Breast epithelium (tissue), 4 donors: ENCODE results near the gene AOAH. TPM values are rescaled to one million over a fixed set of nuclear protein-coding genes. Genes with fewer than 3 reads are reported as not detected.
"Not testable (repeated sequence)": the region's sequence is repeated elsewhere in the genome, so short reads cannot be mapped to it uniquely, and the experiment has no call there.

Experiments used
- DNase-seq, 2 donors: peaks; one replicate each; pipeline ENCODE4 v3.0.0-alpha.2; 2019; ENCODE audit warnings: low spot score in 2 of 2
- H3K27ac ChIP-seq, 2 donors: fragments of 200-600 bp; sonication (generic) in 1 of 2; one replicate each; pipeline ENCODE4 v1.5.1; 2016 to 2019; ENCODE audit warnings: mild to moderate bottlenecking in 1 of 2
- H3K27me3 ChIP-seq, 2 donors: fragments of 200-600 bp; sonication (generic) in 1 of 2; one replicate each; pipeline versions ENCODE4 v1.5.1 to v1.6.0; 2017 to 2019; ENCODE audit warnings: control low read depth in 1 of 2, mild to moderate bottlenecking in 1 of 2
- H3K36me3 ChIP-seq: fragments of 200-600 bp; one replicate; pipeline ENCODE4 v1.5.1; 2019
- H3K4me1 ChIP-seq, 2 donors: fragments of 200-600 bp; sonication (generic); one replicate each; pipeline ENCODE4 v1.5.1; 2016 to 2019; ENCODE audit warnings: control low read depth in 1 of 2
- H3K4me3 ChIP-seq, 3 donors: fragments of 200-600 bp; sonication (generic); 1 replicate in 2 of 3; 2 replicates in 1 of 3; pipeline ENCODE4 v1.5.1; 2016 to 2019; ENCODE audit warnings: mild to moderate bottlenecking in 3 of 3, moderate library complexity in 2 of 3
- H3K9me3 ChIP-seq, 2 donors: fragments of 200-600 bp; sonication (generic) in 1 of 2; one replicate each; pipeline ENCODE4 v1.5.1; 2016 to 2019; ENCODE audit warnings: control low read depth in 1 of 2
- CTCF ChIP-seq, 3 donors: fragments of 450-650 bp; IDR thresholded peaks; one replicate each; pipeline ENCODE4 v1.5.1; 2016 to 2017; ENCODE audit warnings: antibody characterized with exemption in 3 of 3, mild to moderate bottlenecking in 3 of 3, moderate library complexity in 3 of 3
- POLR2A ChIP-seq: fragments of 450-650 bp; IDR thresholded peaks from one replicate; pipeline ENCODE4 v1.6.1; 2016; ENCODE audit warnings: antibody characterized with exemption, mild to moderate bottlenecking, moderate library complexity
- POLR2AphosphoS5 ChIP-seq, 3 donors: sonication (generic); formaldehyde crosslinking; IDR thresholded peaks; one replicate each; pipeline ENCODE4 v1.6.1; 2017; ENCODE audit warnings: antibody characterized with exemption in 3 of 3
- intact Hi-C: fragments of 100-400 bp; cut with DNase I; formaldehyde crosslinking; loops from one replicate; pipeline ENCODE4 v1.15.1; 2023; ENCODE audit warnings: low total_unique reads
- total RNA-seq, 3 donors: library from RNA; depleted of rRNA; stranded (reverse); fragments of >200 nt; gene quantifications; one replicate each; pipeline ENCODE4 v1.1.0, GENCODE V29; 2016

AOAH gene
- total RNA-seq, 3 donors from 2014 or later: 4.6 to 13.3 (median 10.8) TPM

DNA sequence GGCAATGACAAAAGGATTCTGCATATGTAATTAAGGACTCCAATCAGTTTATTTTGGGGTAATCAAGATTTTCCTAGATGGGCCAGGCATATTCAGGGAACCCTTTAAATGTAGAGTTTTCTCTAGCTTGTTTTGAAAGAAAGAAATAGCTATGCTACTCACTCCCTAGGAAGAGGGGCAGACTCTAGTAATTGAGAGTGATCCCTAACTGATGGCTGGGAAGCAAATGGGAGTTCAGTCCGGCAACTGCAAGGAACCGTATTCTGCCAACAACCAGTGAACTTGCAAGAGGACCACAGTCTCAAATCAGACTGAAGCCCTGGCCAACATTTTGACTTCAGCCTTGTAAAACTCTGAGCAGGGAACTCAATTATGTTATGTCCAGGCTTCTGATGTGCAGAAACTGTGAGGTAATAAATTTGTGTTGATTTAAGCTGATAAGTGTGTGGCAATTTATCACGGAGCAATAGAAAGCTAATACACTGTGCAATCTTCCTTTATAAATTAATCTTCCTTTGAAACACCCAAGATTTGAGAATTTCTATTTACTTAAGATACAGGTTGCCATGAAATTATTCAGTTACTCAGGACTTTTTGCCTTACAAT lies 14.0 kb downstream of the AOAH start:
- peaks cover 0 to 17% of the 10 kb centered on the region in 2 donors for H3K9me3 ChIP-seq
- no peaks in the 10 kb centered on the region for H3K36me3 ChIP-seq
- H3K27ac ChIP-seq: no peak overlapping the region
- H3K4me3 ChIP-seq: no peak overlapping the region
- DNase-seq: no peak
- intact Hi-C loops: no loop called here
- no peaks in the 10 kb centered on the region for H3K27me3 ChIP-seq
- TF ChIP-seq POLR2AphosphoS5 (IDR thresholded peaks at IDR 0.05): no peak
- TF ChIP-seq POLR2A: no peak
- no peak for TF ChIP-seq CTCF (IDR thresholded peaks at IDR 0.05)
- H3K4me1 ChIP-seq: no peaks in the 10 kb centered on the region

DNA sequence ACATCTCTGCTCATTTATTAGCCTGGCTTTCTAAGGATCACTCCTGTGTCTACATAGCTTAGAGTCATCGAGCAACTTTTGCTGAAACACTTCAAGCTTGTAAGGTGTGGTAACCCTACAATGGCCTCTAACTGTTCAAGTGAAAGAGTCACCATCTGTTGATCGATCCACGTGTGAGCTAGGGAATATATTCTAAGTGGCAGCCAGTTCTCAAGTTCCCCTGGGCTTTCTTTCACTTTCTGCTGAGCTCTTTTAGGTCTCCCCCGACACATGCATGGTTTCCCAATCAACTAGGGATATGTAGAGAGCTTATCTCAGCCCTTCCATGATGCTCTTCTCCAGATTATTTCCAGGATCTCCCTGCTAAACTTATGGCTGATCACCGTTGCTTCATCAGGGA lies 15.5 kb downstream of the AOAH start:
- TF ChIP-seq CTCF (IDR thresholded peaks at IDR 0.05) (no peak), POLR2A (no peak), POLR2AphosphoS5 (IDR thresholded peaks at IDR 0.05) (no peak)
- intact Hi-C loops: no loop called here
- no peak overlapping the region for H3K27ac ChIP-seq

DNA sequence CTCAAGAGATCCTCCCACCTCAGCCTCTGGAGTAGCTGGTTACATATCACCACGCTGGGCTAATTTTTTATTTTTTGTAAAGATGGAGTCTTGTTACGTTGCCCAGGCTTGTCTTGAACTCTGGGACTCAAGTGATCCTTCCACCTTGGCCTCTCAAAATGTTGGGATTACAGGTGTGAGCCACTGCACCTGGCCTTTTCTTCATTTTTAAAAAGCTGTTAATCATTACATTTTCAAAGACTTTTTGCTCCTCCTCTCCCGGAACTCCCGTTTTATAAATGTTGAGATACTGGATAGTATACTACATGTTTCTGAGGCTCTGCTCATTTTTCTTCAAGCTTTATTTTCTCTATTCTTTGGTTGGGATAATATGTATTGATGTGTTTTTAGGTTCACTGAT lies 16.4 kb downstream of the AOAH start:
- no peak for TF ChIP-seq POLR2AphosphoS5 (IDR thresholded peaks at IDR 0.05)
- no peak for TF ChIP-seq CTCF (IDR thresholded peaks at IDR 0.05)
- no peak for TF ChIP-seq POLR2A
- no peak overlapping the region for H3K27ac ChIP-seq
- H3K4me1 ChIP-seq: no peaks in the 10 kb centered on the region
- no peak overlapping the region for H3K4me3 ChIP-seq
- intact Hi-C loops: no loop called here
- DNase-seq: no peak
- no peaks in the 10 kb centered on the region for H3K36me3 ChIP-seq
- no peaks in the 10 kb centered on the region for H3K27me3 ChIP-seq
- peaks cover 0 to 17% of the 10 kb centered on the region in 2 donors for H3K9me3 ChIP-seq

More for the DNA sequence above, 15.5 kb downstream of the AOAH start:
- Histone ChIP-seq H3K36me3 (no peaks in the 10 kb centered on the region), H3K4me3 (no peak overlapping the region), H3K4me1 (no peaks in the 10 kb centered on the region), H3K27me3 (no peaks in the 10 kb centered on the region), H3K9me3 (peaks cover 0 to 17% of the 10 kb centered on the region in 2 donors)
- no peak for DNase-seq

DNA sequence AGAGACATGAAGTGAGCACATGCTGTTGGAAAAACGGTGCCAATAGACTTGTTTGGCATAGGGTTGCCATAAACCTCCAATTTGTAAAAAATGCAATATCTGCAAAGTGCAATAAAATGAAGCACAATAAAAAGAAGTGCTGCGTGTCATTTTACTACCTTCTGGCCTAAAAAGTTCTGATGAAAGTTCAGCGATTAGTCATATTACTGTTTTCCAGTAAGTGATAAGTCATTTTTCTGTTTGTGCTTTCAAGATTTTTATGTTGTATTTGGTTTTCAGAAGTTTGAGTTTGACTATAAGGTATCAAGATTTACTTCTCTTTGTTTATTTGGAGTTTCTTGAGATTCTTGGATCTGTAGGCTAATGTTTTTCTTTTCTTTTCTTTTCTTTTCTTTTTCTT lies 16.8 kb downstream of the AOAH start:
- Histone ChIP-seq H3K4me3 (no peak overlapping the region), H3K27me3 (no peaks in the 10 kb centered on the region), H3K27ac (no peak overlapping the region), H3K36me3 (no peaks in the 10 kb centered on the region), H3K9me3 (peaks cover 0 to 17% of the 10 kb centered on the region in 2 donors), H3K4me1 (no peaks in the 10 kb centered on the region)
- intact Hi-C loops: no loop called here
- no peak for TF ChIP-seq POLR2AphosphoS5 (IDR thresholded peaks at IDR 0.05)
- no peak for TF ChIP-seq CTCF (IDR thresholded peaks at IDR 0.05)
- no peak for TF ChIP-seq POLR2A
- DNase-seq: no peak

GRCh38 chr7:36703860-36704259 lies 20.4 kb downstream of the AOAH start:
- H3K9me3 ChIP-seq: peaks cover 0 to 17% of the 10 kb centered on the region in 2 donors
- H3K4me1 ChIP-seq, intact Hi-C loops, DNase-seq, H3K4me3 ChIP-seq, H3K27me3 ChIP-seq, H3K27ac ChIP-seq, H3K36me3 ChIP-seq: not testable (repeated sequence)

DNA sequence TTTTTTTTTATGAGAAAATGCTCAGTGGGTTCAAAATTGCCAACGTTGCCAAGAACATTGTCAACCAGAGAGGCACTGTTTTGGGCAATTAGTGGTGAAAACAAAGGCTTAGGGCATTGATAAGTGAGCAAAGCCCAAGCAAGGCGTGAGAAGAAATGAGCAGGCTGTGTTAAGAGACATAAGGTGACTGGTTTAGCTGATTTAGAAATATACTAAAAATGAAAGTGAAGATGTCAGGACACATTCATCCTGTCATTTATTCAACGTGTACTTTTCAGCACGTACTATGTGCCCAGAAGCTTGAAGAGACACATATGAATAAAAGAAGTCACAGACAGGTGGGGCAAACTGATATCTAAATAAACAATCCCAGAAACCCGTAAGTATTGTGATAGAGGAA lies 31.8 kb downstream of the AOAH start:
- intact Hi-C loops: no loop called here
- Histone ChIP-seq H3K27me3 (no peaks in the 10 kb centered on the region), H3K4me3 (no peak overlapping the region), H3K36me3 (no peaks in the 10 kb centered on the region), H3K4me1 (no peaks in the 10 kb centered on the region), H3K9me3 (no peaks in the 10 kb centered on the region), H3K27ac (no peak overlapping the region)
- TF ChIP-seq POLR2AphosphoS5 (IDR thresholded peaks at IDR 0.05) (no peak), POLR2A (no peak), CTCF (IDR thresholded peaks at IDR 0.05) (no peak)
- DNase-seq: no peak
